NK-92 treated with Interleukin-12 subunit alpha and Interleukin-12 subunit beta, amount 100 ng/mL, for 24 hours (cell line): ENCODE measurements around the gene HMGXB4.
A peak's percentile ranks its signal among the peaks of the same experiment; 100 is the strongest.

Experiments used
- DNase-seq: peaks from one replicate; lab custom pipeline; 2025; lab: John Stamatoyannopoulos, UW

The HMGXB4 gene

GRCh38 chr22:35258191-35258988 is 1.1 kb downstream of the HMGXB4 start:
- DNase-seq = no peak

DNA sequence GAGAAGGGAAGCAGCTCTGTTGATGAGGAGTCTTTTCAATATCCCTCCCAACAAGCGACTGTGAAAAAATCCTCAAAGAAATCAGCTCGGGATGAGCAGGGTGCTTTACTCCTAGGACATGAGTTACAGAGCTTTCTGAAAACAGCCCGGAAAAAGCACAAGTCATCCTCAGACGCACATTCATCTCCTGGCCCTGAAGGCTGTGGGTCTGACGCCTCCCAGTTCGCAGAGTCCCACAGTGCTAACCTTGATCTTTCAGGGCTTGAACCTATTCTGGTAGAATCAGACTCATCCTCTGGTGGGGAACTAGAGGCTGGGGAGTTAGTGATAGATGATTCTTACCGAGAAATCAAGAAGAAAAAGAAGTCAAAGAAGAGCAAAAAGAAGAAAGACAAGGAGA is 7.7 kb downstream of the HMGXB4 start:
- no peak for DNase-seq

GRCh38 chr22:35266277-35266676 is 9.0 kb downstream of the HMGXB4 start:
- DNase-seq = no peak

DNA sequence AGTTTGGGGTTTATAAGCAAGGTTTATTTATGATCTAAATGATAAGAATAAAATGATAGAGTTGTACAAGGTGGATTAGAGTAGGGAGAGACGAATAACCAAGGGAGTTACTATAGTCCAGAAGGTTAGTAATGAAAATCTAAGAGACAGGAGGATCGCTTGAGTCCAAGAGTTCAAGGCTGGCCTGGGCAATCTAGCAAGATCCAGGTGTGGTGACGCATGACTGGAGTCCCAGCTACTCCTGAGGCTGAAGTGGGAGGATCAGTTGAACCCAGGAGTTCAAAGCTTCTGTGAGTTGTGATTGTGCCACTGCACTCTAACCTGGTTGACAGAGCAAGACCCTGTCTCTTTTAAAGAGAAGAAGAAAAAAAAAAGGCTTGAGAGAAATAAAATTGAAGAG is 12.3 kb downstream of the HMGXB4 start:
- no peak for DNase-seq

GRCh38 chr22:35274154-35274871 is 17.0 kb downstream of the HMGXB4 start:
- no peak for DNase-seq

DNA sequence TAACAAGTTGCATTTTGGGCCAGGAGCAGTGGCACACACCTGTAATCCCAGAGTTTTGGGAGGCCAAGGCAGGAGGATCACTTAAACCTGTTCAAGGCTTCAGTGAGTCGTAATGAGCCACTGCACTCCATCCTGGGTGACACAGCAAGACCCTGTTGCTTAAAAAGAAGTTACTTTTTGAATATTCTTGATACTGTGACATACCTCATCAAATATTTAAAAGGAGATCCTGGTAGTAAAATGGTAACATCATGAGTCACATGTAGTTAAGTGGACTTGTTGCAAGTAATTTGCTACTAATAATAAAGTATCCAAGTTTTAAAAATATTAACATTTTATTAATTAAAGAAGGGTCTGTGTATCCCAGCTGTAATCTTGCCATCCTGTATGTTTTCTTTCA is 18.3 kb downstream of the HMGXB4 start:
- no peak for DNase-seq

- DNase-seq = no peak
Observed at GRCh38 chr22:35276019-35276418, 18.7 kb downstream of the HMGXB4 start.

- no peak for DNase-seq
Observed at GRCh38 chr22:35288116-35288515, 30.8 kb downstream of the HMGXB4 start.

- no peak for DNase-seq
Observed at GRCh38 chr22:35292786-35293185, 35.5 kb downstream of the HMGXB4 start.

DNA sequence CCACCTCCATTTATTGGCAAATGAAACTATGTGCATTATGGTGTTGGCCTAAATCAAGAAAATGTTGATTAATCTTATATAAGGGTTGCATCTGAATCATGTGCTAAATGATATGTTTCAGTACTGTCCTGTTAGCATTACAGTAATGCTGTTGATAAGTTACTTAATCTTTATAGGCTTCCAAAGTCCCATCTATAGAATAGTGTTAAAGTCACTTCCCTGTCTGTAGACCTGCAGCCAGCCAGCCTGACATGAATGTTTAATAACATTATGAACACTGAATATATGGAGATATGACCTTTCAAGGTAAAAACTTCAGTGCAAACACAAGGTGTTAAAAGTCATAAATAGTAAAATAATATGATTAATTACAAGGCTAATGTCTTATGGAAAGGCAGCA is 38.8 kb downstream of the HMGXB4 start:
- DNase-seq = no peak

- DNase-seq = no peak
Observed at GRCh38 chr22:35299217-35299672, 42.0 kb downstream of the HMGXB4 start.

- peak; percentile 86 for DNase-seq
Observed at GRCh38 chr22:35299673-35300499, 42.6 kb downstream of the HMGXB4 start, which contains the start of gene TOM1. TOM1 (plus strand) TSS chr22:35299894; CDS start chr22:35299929, 35 bp downstream.

DNA sequence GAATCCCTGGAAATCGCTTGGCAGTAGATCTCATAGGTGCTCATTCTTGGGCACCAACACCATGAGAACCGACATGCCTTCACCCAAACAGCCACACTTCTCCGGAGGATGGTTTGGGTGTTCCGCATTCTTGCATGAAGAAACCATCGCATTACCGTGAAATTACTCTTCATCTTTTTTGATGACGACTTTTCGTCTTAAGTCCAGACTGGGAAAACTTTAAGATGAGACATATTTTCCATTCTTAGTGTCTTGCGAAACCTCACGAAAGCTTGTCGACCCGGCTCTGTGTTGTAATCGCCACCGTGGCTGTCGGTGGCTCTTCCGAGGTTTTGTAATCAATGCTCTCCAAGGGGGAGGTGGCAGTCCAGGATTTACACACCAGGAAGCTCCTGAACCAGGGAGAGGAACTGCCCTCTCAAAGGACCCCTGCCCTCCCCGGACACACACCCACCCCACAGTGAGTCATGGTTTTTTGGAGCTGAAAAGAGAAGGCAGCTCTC is 44.1 kb downstream of the HMGXB4 start:
- no peak for DNase-seq

GRCh38 chr22:35303029-35303624 is 45.8 kb downstream of the HMGXB4 start:
- no peak for DNase-seq

GRCh38 chr22:35305525-35306070 is 48.3 kb downstream of the HMGXB4 start:
- DNase-seq = no peak

DNA sequence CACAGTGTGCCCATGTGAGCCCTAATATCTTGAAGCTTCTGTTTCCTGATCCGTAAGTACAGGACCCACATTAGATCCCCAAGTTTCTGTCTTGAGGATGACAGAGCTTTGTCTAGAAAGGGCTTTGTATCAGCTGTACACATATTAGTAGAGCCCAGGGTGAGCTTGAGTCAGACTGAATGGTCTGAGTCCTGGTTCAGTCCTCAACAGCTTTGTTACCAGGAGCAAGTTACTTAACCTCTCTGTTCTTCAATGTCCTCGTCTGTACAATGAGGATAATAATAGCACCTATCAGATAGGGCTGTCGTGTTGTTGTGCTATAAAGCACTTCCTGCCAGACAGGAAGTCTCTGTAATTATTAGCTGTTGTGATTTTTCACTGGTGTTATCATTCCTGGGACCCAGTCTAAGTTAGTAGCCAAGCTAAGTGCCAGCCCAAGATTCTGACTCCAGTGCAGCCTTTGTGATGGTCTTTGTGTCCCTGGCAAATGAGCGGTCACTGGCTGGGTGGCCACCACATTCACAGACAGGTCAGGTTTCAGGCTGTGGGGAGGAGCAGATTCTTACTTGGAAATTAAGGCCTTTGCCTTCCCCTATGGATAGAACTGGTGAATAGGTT is 49.2 kb downstream of the HMGXB4 start:
- no peak for DNase-seq

DNA sequence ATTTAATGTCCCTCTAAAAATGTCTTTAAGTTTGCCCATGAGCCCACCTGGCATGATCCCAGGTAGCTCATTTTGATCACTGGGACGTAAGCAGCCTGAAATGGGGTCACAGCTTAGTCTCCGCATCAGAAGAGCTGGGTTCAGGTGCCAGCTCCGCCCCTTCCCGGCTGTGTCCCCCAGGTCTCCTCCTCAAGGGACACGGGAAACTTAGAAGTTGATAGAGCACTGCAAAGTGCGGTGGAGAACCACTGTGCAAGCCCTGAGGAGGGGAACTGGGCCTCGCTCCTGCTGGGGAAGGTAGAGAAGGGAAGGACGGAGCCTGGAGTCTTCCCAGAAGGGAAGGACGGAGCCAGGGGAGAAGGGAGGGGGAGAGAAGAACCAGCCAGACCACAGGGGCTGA is 50.1 kb downstream of the HMGXB4 start:
- no peak for DNase-seq

- no peak for DNase-seq
Observed at GRCh38 chr22:35307892-35308291, 50.6 kb downstream of the HMGXB4 start.

- DNase-seq = no peak
Observed at GRCh38 chr22:35308480-35309021, 51.3 kb downstream of the HMGXB4 start.
